GM19193 (cell line): ENCODE data around the gene CPNE2.

ENCODE experiments used
- POLR2A ChIP-seq: IDR thresholded peaks from 4 replicates; pipeline ENCODE4 v1.6.1; 2011; ENCODE audit not compliant: insufficient read depth, insufficient read length; ENCODE audit errors: extremely low read depth

The CPNE2 gene

GRCh38 chr16:57125376-57125775 is 33.0 kb downstream of the CPNE2 start:
- TF ChIP-seq POLR2A = no peak

DNA sequence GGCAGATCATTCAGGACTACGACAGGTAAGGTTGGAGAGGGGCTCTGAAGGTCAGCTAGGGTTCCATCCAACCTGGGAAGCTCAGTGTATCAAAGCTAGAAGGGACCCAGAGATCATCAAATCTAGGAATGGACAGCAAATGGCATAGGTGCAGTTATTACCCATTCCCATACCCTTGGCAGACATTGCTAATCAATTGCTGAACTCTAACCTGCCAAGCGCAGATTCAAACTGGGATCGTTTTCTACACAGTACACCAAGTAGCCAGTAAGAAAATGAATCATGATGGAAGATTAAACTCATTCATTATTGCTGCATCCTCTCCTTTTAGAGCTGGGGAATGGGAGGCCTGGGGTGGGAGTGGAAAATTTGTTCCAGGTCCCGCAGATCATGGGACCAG is 33.6 kb downstream of the CPNE2 start:
- TF ChIP-seq POLR2A = no peak

DNA sequence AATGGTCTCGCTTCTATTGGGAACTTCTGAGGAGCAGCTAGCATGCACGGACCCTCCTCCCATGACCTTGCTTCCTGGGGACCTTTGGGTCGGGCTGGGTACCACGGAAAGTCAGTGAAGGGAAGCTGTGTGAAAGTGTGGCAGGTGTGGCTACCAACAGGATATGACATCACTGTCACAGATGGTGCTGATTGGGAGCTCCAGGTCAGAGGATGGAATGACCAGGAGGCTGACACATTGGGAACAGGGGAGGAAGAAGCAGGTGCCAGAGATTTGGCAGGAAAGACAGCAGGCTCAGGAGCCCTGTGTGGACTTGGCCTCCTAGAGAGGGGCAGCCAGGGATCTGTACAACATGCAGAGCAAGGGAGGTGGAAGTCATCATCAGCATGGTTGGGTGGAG is 34.0 kb downstream of the CPNE2 start:
- no peak for TF ChIP-seq POLR2A

DNA sequence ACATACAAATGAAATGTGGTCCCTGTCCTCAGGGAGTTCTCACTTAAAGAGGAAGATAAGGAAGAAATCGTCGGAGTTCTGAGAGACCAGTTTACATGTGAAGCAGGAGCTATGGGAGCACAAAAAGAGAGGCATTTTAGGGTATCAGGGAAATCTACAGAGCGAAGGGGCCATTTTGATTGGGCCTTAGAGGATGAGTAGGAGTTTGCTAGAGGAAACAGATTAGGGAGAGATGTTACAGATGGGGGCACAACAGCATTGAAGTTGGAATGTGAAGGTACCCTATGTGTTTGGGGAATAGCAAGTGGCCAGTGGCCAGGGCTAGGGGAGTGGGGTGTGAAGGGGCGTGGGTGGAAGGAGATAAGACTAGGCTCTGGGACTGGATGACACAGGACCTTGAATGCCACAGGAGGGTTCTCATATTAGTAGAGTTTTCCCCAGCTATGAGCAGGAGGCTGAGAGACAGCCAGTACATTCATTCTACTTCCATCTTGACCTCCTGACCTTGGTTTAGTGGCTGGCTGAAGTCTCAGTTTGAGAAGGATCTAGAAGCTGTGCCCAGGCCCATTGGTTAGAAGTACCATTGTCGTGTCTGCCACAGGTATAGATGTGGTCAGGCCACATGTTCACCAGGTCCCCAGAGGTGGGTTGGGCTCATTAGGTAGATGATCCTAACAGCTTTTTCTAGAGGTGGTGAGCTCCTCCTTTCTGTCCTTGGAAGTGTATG is 34.8 kb downstream of the CPNE2 start:
- TF ChIP-seq POLR2A = no peak

DNA sequence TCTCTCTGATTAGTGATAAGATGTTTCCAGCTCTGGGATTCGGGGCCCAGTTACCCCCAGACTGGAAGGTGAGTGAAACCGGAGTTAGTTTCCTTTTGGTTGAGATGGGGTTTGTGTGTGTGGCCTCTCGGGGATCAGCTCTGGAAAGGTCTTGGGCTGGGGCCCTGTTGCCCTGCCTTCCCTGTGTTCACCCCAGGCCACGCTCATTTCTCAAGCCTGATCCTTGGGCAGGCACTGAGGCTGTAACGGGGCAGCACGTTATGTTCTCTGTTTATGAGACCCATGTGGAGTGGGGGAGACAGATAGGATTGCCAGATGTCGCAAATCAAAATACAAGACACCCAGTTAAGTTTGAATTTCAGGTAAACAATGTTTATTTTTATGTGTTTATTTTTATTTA is 35.5 kb downstream of the CPNE2 start:
- no peak for TF ChIP-seq POLR2A

GRCh38 chr16:57128771-57129389 is 36.5 kb downstream of the CPNE2 start:
- TF ChIP-seq POLR2A = no peak

DNA sequence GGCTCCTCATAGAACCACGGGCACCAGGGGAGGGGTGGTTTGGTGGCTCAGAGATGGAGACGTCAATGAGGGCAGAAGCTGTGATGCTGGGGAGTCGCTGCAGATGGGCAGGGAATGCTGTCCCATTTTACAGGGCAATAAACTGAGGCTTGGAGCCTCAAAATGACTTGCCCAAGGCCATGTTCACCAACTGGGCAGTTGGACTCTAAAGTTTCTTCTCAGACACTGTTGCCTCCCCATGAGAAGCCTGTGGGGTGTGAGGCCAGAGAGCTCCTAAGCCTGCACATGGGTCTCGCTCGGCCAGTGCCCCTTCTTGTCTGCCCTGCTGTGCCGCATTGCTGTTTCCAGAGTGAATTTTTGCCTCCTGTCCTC is 38.6 kb downstream of the CPNE2 start:
- TF ChIP-seq POLR2A = no peak

- TF ChIP-seq POLR2A = no peak
These were observed 39.1 kb downstream of the CPNE2 start for GRCh38 chr16:57131351-57131970.

DNA sequence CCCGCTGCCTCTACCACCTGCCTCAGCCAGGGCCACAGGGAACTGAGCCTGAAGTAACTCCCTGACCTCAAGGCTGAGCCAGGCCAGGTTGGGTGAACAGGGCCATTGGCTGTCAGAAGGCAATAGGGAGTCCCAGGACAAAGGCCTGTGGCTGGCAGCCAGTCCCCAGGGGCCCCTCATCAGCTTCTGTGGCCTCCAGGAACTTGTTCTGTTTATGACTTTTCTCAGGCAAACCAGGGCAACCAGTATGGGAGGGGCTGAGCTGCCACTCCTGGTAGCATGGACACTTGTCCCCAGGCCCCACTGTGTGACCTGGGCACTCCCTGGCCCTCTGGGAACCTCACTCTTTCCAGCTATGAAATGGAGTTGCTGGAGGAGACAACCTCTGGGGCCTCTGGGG is 40.1 kb downstream of the CPNE2 start:
- no peak for TF ChIP-seq POLR2A

GRCh38 chr16:57133031-57133430 is 40.6 kb downstream of the CPNE2 start:
- no peak for TF ChIP-seq POLR2A

DNA sequence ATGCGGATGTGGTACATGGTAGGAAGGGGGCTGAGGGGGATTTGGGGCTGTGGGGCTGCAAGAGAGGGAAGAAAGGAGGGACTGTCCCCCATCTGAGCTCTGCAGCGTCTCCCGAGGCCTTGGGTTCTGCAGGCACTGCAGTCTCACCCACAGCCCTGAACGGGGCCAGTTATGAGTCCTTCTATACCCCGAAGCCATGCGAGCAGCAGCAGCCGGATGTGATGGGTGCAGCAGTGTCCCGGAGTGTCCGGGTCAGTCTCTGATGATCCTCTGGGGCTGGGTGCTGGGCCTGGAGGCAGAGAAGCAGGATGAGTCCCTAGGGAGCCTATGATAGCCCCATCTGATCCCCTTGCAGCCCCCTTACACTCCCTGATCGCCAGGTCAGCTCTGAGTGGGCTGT is 41.5 kb downstream of the CPNE2 start:
- no peak for TF ChIP-seq POLR2A

DNA sequence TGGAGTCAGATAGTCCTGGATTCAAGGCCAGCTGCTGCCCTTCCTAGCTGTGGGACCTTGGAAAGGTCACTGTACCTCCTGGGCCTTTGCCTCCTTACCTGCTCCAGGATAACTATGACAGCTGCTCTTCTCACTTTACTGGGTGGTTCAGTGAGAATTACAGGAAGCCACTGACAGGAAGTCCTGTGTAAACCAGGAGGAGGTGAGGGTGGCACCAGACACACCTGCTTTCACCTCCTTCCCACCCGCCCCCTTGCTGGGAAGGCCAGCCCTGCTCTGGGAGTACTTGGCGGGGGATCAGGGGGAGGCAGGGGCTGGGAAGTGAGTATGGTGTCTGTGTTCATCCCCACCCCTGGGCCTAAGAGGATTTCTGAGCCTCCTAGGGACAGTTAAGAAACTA is 42.6 kb downstream of the CPNE2 start:
- no peak for TF ChIP-seq POLR2A

DNA sequence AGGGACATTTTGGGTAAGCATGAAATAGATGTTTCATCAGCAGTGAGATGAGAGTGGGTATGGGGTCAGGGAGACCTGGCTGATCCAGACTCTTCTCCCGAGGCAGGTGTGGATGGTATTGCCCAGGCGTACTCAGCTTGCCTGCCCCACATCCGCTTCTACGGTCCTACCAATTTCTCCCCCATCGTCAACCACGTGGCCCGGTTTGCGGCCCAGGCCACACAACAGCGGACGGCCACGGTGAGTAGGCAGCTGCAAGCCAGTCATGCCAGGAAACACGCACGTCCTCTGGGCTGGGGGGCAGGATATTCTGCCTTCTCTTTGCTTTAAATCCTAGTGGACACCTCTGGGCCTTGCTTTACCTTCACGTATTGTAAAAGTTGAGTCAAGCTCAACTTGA is 44.7 kb downstream of the CPNE2 start:
- no peak for TF ChIP-seq POLR2A

DNA sequence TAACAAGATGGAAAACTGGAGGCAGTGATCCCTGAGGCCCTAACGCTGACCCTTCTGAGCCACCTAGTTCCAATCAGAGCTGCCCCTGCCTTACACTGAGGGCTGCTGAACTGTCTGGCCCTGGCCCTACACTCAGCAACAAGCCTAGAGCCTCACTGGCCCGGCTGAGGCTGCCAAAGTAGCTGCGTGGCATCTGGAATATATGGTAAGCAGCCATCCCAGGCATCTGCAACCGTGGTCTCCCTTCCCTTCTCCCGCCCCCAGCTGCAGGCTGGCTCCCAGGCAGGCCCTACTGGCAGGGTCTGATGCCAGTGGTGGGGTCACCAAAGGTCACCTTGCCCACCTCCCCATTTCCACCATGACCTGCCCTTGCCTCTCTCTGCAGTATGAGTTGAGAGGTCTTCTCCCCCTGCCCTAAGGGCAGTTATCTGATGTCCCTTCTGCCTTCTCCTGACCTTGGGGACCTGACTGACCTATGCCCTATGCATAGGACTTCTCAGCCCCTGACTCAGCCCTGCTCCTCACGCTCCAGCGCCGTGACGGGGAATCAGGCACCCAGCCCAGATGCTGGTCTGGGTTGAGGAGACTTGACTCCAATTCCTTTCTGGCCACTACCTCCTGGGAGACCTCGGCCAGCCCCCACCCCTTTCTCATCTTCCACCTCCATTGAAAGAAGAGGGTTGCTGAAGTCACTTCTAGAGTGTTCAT is 45.3 kb downstream of the CPNE2 start:
- TF ChIP-seq POLR2A = no peak

- TF ChIP-seq POLR2A = no peak
These were observed 46.0 kb downstream of the CPNE2 start for GRCh38 chr16:57138281-57138935.
